K562 (cell line): ENCODE data around the gene MYO18A. TPM values are rescaled to one million over a fixed set of nuclear protein-coding genes. Genes with fewer than 3 reads are reported as not detected.

Experiments
- CTBP1 ChIP-seq: fragments of 450-650 bp; IDR thresholded peaks from 2 replicates; pipeline ENCODE4 v1.6.1; 2016; ENCODE audit warnings: borderline replicate concordance
- DMBX1 ChIP-seq: fragments of 250-450 bp; sonication (Bioruptor Pico); IDR thresholded peaks from 2 replicates; pipeline ENCODE4 v1.8.0; 2022; ENCODE audit warnings: inconsistent platforms, mild to moderate bottlenecking, moderate library complexity, borderline replicate concordance
- MYNN ChIP-seq, 2 experiments: sonication (generic); formaldehyde crosslinking in 1 of 2; IDR thresholded peaks; 2 replicates each; pipeline versions ENCODE4 v1.5.0 to v1.6.1; 2016 to 2020; ENCODE audit warnings: antibody characterized with exemption in 1 of 2, missing genetic modification reagents in 1 of 2
- NFATC3 ChIP-seq: fragments of 450-650 bp; IDR thresholded peaks from 2 replicates; pipeline ENCODE4 v1.6.1; 2017; ENCODE audit warnings: mild to moderate bottlenecking
- OTX1 ChIP-seq: fragments of 450-650 bp; formaldehyde crosslinking; IDR thresholded peaks from 2 replicates; pipeline ENCODE4 v1.4.0; 2022; ENCODE audit warnings: mild to moderate bottlenecking
- POLR2A ChIP-seq: fragments of 450-650 bp; conservative IDR thresholded peaks from 2 replicates; pipeline ENCODE4 v1.6.1; 2016
- RCOR1 ChIP-seq, 2 experiments: IDR thresholded peaks; 2 replicates each; pipeline ENCODE4 v1.6.1; 2012; ENCODE audit warnings: low read depth in 2 of 2, low read length in 2 of 2, borderline replicate concordance in 1 of 2, improper control_type of control experiment in 1 of 2
- SAFB2 ChIP-seq: fragments of 200-400 bp; formaldehyde crosslinking; IDR thresholded peaks from 2 replicates; pipeline ENCODE4 v1.6.1; 2018; ENCODE audit warnings: borderline replicate concordance, low read length, low read depth, moderate library complexity; ENCODE audit not compliant: severe bottlenecking
- SP1 ChIP-seq: sonication (generic); formaldehyde crosslinking; IDR thresholded peaks from 2 replicates; pipeline ENCODE4 v1.8.1; 2022; ENCODE audit warnings: mild to moderate bottlenecking, missing genetic modification reagents
- U2AF1 ChIP-seq: fragments of 200-400 bp; formaldehyde crosslinking; optimal IDR thresholded peaks from 2 replicates; pipeline ENCODE3; 2017; ENCODE audit warnings: mild to moderate bottlenecking, low read depth, low read length, moderate library complexity
- XRCC3 ChIP-seq: fragments of 450-650 bp; IDR thresholded peaks from 2 replicates; pipeline ENCODE4 v1.6.1; 2017; ENCODE audit warnings: mild to moderate bottlenecking, moderate library complexity
- polyA plus RNA-seq, 8 experiments: library from polyadenylated mRNA; depleted of rRNA in 4 of 8; stranded (reverse) in 5 of 8; unstranded in 3 of 8; fragments of >200 nt; fragmentation: Nextera tagmentation in 2 of 8; fragmentation: Illumina TruSeq in 1 of 8; extraction: Ambion mirVana in 2 of 8; extraction: Trizol in 1 of 8; gene quantifications; 2 replicates each; pipeline versions ENCODE4 v1.2.1 to v1.2.3, GENCODE V29; 2011 to 2014; ENCODE audit warnings: inconsistent platforms in 1 of 8, missing spikeins in 1 of 8
- total RNA-seq, 7 experiments: library from RNA; depleted of rRNA in 6 of 7; stranded (reverse); fragments of >200 nt in 6 of 7; fragmentation: Illumina TruSeq in 2 of 7; extraction: Trizol in 2 of 7; gene quantifications; 2 replicates each; pipeline versions ENCODE4 v1.2.1 to v1.2.3, GENCODE V29; 2011 to 2021; ENCODE audit warnings: low replicate concordance in 1 of 7
- TF ChIP-seq, protein P1 (sequence below): fragments of 150-350 bp; conservative IDR thresholded peaks from 2 replicates; pipeline ENCODE4 v1.6.1; 2014; ENCODE audit warnings: low read length
- TF ChIP-seq, protein P2 (sequence below): fragments of 200-800 bp; sonication (Bioruptor generic); IDR thresholded peaks from 2 replicates; pipeline ENCODE4 v1.6.1; 2017; ENCODE audit warnings: missing genetic modification characterization, missing compliant biosample characterization
- TF ChIP-seq, protein P3 (sequence below): fragments of 250-450 bp; sonication (Bioruptor Pico); IDR thresholded peaks from 2 replicates; pipeline ENCODE4 v1.5.1; 2021; ENCODE audit warnings: mild to moderate bottlenecking
- TF ChIP-seq, protein P4 (sequence below): IDR thresholded peaks from 2 replicates; pipeline ENCODE4 v1.6.1; 2011; ENCODE audit not compliant: insufficient read length; ENCODE audit errors: extremely low read depth
- TF ChIP-seq, protein P5 (sequence below): fragments of 450-650 bp; formaldehyde crosslinking; IDR thresholded peaks from 2 replicates; pipeline ENCODE4 v1.4.0; 2020; ENCODE audit warnings: mild to moderate bottlenecking, moderate library complexity
- TF ChIP-seq, protein P6 (sequence below): fragments of 450-650 bp; IDR thresholded peaks from one replicate; pipeline ENCODE4 v1.6.1; 2018; ENCODE audit warnings: mild to moderate bottlenecking, moderate library complexity; ENCODE audit not compliant: partially characterized antibody
- TF ChIP-seq, protein P7 (sequence below): fragments of 450-650 bp; IDR thresholded peaks from 2 replicates; pipeline ENCODE4 v1.6.1; 2016

Gene MYO18A
- total and polyA plus RNA-seq, 9 of the 15 experiments (the other 6 are each of a cell fraction or from before 2014, with no cell fraction given) = 2.5 to 65.4 (median 17.1) TPM

DNA sequence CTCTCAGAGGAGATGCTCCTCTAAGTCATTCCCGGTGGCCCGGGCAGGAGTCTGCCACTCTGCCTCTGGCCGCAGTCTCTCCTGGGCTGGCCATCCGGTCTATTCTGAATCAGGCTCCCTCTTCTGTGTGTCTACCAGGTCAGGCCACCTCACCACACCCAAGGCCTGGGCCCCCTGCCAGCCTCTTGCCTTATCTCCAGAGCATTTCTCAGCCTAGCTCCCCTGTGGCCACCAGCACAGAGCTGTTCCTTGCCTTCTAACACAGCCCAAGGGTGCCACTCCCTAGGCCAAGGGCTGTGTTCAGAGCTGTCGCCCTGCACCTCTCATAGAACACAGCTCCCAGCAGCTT, 55.3 kb downstream of the MYO18A start (continued):
- TF ChIP-seq, protein P1, sequence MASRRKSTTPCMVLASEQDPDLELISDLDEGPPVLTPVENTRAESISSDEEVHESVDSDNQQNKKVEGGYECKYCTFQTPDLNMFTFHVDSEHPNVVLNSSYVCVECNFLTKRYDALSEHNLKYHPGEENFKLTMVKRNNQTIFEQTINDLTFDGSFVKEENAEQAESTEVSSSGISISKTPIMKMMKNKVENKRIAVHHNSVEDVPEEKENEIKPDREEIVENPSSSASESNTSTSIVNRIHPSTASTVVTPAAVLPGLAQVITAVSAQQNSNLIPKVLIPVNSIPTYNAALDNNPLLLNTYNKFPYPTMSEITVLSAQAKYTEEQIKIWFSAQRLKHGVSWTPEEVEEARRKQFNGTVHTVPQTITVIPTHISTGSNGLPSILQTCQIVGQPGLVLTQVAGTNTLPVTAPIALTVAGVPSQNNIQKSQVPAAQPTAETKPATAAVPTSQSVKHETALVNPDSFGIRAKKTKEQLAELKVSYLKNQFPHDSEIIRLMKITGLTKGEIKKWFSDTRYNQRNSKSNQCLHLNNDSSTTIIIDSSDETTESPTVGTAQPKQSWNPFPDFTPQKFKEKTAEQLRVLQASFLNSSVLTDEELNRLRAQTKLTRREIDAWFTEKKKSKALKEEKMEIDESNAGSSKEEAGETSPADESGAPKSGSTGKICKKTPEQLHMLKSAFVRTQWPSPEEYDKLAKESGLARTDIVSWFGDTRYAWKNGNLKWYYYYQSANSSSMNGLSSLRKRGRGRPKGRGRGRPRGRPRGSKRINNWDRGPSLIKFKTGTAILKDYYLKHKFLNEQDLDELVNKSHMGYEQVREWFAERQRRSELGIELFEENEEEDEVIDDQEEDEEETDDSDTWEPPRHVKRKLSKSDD = no peak
- TF ChIP-seq SAFB2 (no peak), MYNN (IDR thresholded peaks at IDR 0.05) (peak; percentile 54; the same call in 1 of the 2 replicates), MYNN (CRISPR knock-in tag; IDR thresholded peaks at IDR 0.05) (no peak), POLR2A (no peak), NFATC3 (no peak), CTBP1 (peak; percentile 36; the same call in 1 of the 2 replicates), DMBX1 (CRISPR knock-in tag) (no peak), XRCC3 (no peak), OTX1 (CRISPR knock-in tag) (no peak), SP1 (CRISPR knock-in tag) (no peak), RCOR1 (IDR thresholded peaks at IDR 0.05; ENCODE audit: borderline replicate concordance in 1 of 2, low read depth in 2 of 2, low read length in 2 of 2) (0 out of 4 replicates have a peak, but pooled peaks of 1 of the 2 experiments have one; percentile 40), U2AF1 (no peak)
- TF ChIP-seq, protein P2, sequence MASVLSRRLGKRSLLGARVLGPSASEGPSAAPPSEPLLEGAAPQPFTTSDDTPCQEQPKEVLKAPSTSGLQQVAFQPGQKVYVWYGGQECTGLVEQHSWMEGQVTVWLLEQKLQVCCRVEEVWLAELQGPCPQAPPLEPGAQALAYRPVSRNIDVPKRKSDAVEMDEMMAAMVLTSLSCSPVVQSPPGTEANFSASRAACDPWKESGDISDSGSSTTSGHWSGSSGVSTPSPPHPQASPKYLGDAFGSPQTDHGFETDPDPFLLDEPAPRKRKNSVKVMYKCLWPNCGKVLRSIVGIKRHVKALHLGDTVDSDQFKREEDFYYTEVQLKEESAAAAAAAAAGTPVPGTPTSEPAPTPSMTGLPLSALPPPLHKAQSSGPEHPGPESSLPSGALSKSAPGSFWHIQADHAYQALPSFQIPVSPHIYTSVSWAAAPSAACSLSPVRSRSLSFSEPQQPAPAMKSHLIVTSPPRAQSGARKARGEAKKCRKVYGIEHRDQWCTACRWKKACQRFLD = no peak
- TF ChIP-seq, protein P3, sequence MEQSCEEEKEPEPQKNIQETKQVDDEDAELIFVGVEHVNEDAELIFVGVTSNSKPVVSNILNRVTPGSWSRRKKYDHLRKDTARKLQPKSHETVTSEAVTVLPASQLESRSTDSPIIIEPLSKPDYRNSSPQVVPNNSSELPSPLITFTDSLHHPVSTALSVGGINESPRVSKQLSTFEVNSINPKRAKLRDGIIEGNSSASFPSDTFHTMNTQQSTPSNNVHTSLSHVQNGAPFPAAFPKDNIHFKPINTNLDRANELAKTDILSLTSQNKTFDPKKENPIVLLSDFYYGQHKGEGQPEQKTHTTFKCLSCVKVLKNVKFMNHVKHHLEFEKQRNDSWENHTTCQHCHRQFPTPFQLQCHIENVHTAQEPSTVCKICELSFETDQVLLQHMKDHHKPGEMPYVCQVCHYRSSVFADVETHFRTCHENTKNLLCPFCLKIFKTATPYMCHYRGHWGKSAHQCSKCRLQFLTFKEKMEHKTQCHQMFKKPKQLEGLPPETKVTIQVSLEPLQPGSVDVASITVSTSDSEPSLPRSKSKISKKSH (CRISPR knock-in tag) = no peak
- TF ChIP-seq, protein P4, sequence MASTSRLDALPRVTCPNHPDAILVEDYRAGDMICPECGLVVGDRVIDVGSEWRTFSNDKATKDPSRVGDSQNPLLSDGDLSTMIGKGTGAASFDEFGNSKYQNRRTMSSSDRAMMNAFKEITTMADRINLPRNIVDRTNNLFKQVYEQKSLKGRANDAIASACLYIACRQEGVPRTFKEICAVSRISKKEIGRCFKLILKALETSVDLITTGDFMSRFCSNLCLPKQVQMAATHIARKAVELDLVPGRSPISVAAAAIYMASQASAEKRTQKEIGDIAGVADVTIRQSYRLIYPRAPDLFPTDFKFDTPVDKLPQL = no peak
- TF ChIP-seq, protein P5, sequence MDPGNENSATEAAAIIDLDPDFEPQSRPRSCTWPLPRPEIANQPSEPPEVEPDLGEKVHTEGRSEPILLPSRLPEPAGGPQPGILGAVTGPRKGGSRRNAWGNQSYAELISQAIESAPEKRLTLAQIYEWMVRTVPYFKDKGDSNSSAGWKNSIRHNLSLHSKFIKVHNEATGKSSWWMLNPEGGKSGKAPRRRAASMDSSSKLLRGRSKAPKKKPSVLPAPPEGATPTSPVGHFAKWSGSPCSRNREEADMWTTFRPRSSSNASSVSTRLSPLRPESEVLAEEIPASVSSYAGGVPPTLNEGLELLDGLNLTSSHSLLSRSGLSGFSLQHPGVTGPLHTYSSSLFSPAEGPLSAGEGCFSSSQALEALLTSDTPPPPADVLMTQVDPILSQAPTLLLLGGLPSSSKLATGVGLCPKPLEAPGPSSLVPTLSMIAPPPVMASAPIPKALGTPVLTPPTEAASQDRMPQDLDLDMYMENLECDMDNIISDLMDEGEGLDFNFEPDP (CRISPR knock-in tag) = no peak
- TF ChIP-seq, protein P6, sequence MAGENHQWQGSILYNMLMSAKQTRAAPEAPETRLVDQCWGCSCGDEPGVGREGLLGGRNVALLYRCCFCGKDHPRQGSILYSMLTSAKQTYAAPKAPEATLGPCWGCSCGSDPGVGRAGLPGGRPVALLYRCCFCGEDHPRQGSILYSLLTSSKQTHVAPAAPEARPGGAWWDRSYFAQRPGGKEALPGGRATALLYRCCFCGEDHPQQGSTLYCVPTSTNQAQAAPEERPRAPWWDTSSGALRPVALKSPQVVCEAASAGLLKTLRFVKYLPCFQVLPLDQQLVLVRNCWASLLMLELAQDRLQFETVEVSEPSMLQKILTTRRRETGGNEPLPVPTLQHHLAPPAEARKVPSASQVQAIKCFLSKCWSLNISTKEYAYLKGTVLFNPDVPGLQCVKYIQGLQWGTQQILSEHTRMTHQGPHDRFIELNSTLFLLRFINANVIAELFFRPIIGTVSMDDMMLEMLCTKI = no peak
- TF ChIP-seq, protein P7, sequence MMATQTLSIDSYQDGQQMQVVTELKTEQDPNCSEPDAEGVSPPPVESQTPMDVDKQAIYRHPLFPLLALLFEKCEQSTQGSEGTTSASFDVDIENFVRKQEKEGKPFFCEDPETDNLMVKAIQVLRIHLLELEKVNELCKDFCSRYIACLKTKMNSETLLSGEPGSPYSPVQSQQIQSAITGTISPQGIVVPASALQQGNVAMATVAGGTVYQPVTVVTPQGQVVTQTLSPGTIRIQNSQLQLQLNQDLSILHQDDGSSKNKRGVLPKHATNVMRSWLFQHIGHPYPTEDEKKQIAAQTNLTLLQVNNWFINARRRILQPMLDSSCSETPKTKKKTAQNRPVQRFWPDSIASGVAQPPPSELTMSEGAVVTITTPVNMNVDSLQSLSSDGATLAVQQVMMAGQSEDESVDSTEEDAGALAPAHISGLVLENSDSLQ = no peak
